HCT116 (cell line): ENCODE data around the gene GLRB. TPM values are rescaled to one million over a fixed set of nuclear protein-coding genes. Genes with fewer than 3 reads are reported as not detected.

Source experiments
- ATAC-seq: fragments of 200-7000 bp; cut with Tn5 transposase; 2 replicates; pipeline ENCODE4 v1.9.1; 2020; ENCODE audit warnings: mild to moderate bottlenecking, moderate library complexity
- BruUV-seq: library from RNA; stranded (reverse); fragments of 400-500 nt; replicated peaks from 2 replicates; lab custom pipeline; 2021; lab: Mats Ljungman, UMichigan
- CTCF ChIA-PET: fragments of 300-600 bp; sonication (Branson Sonifier 250); formaldehyde crosslinking; loops from one replicate; lab custom pipeline; 2021; ENCODE audit warnings: antibody characterized with exemption; lab: Charles Lee
- POLR2A ChIA-PET: fragments of 300-600, 350-600 bp; sonication (Branson Sonifier 250); formaldehyde crosslinking; loops from one replicate; lab custom pipeline; 2021; ENCODE audit warnings: antibody characterized with exemption; lab: Charles Lee
- RAD21 ChIA-PET, 2 experiments: fragments of 300-600 bp; sonication (Branson Sonifier 250); formaldehyde crosslinking; loops; one replicate each; lab custom pipeline; 2023; ENCODE audit warnings: low total read pairs in 2 of 2; ENCODE audit not compliant: uncharacterized antibody in 2 of 2, unreplicated experiment in 2 of 2, low non-redundant PET in 1 of 2; lab: Charles Lee
- DNase-seq: peaks from one replicate; pipeline ENCODE4 v3.0.0-alpha.2; 2010; ENCODE audit warnings: low read depth, low spot score
- H2AFZ ChIP-seq: fragments of 200-600 bp; shearing (Covaris generic), sonication (generic); 2 replicates; pipeline ENCODE4 v1.6.1; 2017; ENCODE audit warnings: low read depth, mixed run types, mixed read lengths, antibody characterized with exemption, low read length; ENCODE audit not compliant: poor library complexity, severe bottlenecking
- H3K27ac ChIP-seq: 2 replicates; pipeline ENCODE4 v1.5.1; 2012; ENCODE audit warnings: low read depth, low read length
- H3K27me3 ChIP-seq: fragments of 200-600 bp; sonication (generic); 2 replicates; pipeline ENCODE4 v1.6.1; 2016; ENCODE audit warnings: mixed run types, low read length, mixed read lengths; ENCODE audit not compliant: insufficient read depth
- H3K36me3 ChIP-seq, 2 experiments: fragments of 200-500 bp in 1 of 2; fragments of 200-600 bp in 1 of 2; sonication (Bioruptor generic) in 1 of 2; sonication (generic) in 1 of 2; 2 replicates each; pipeline versions ENCODE4 v1.5.1 to v1.6.1; 2014 to 2016; ENCODE audit warnings: low read length in 2 of 2, inconsistent platforms in 1 of 2, mixed read lengths in 1 of 2, mixed run types in 1 of 2; ENCODE audit not compliant: insufficient read depth in 2 of 2, control insufficient read depth in 1 of 2
- H3K4me1 ChIP-seq, 2 experiments: fragments of 200-600 bp in 1 of 2; sonication (generic) in 1 of 2; 2 replicates each; pipeline versions ENCODE4 v1.5.1 to v1.6.1; 2012 to 2017; ENCODE audit warnings: low read length in 2 of 2, inconsistent platforms in 1 of 2, mild to moderate bottlenecking in 1 of 2, mixed read lengths in 1 of 2, mixed run types in 1 of 2, moderate library complexity in 1 of 2; ENCODE audit not compliant: insufficient read depth in 2 of 2, control insufficient read depth in 1 of 2
- H3K4me2 ChIP-seq: fragments of 200-600 bp; sonication (generic); 2 replicates; pipeline ENCODE4 v1.6.1; 2017; ENCODE audit warnings: mixed run types, low read length, mixed read lengths
- H3K4me3 ChIP-seq, 2 experiments: fragments of 200-600 bp in 1 of 2; sonication (generic) in 1 of 2; replicated peaks in 1 of 2; 2 replicates each; pipeline ENCODE4 v1.5.1; 2011 to 2016; ENCODE audit warnings: low read length in 2 of 2, control low read depth in 1 of 2, low read depth in 1 of 2, mild to moderate bottlenecking in 1 of 2, mixed read lengths in 1 of 2, mixed run types in 1 of 2
- H3K79me2 ChIP-seq: fragments of 200-600 bp; sonication (generic); 2 replicates; pipeline ENCODE4 v1.6.1; 2017; ENCODE audit warnings: mild to moderate bottlenecking, mixed run types, low read length, moderate library complexity, mixed read lengths; ENCODE audit not compliant: insufficient read depth
- H3K9ac ChIP-seq: fragments of 200-600 bp; sonication (generic); 2 replicates; pipeline ENCODE4 v1.6.1; 2016; ENCODE audit warnings: low read length, mixed read lengths
- H3K9me2 ChIP-seq: fragments of 200-600 bp; sonication (generic), shearing (Covaris generic); 2 replicates; pipeline ENCODE4 v1.6.1; 2017; ENCODE audit warnings: mixed run types, mild to moderate bottlenecking, moderate library complexity; ENCODE audit not compliant: insufficient read depth
- H3K9me3 ChIP-seq, 2 experiments: fragments of 200-500 bp in 1 of 2; fragments of 200-600 bp in 1 of 2; sonication (Bioruptor generic) in 1 of 2; sonication (generic) in 1 of 2; 2 replicates each; pipeline ENCODE4 v1.6.1; 2014 to 2017; ENCODE audit warnings: low read length in 2 of 2, mixed read lengths in 2 of 2, inconsistent platforms in 1 of 2, low read depth in 1 of 2, mild to moderate bottlenecking in 1 of 2, mixed run types in 1 of 2, moderate library complexity in 1 of 2; ENCODE audit not compliant: control insufficient read depth in 1 of 2, insufficient read depth in 1 of 2
- H4K20me1 ChIP-seq: fragments of 200-600 bp; sonication (generic), shearing (Covaris generic); 2 replicates; pipeline ENCODE4 v1.6.1; 2017; ENCODE audit warnings: mixed run types, mild to moderate bottlenecking, moderate library complexity; ENCODE audit not compliant: insufficient read depth
- ELF1 ChIP-seq: IDR thresholded peaks from 2 replicates; pipeline ENCODE4 v1.6.1; 2012; ENCODE audit warnings: low read depth, borderline replicate concordance
- FOSL1 ChIP-seq: IDR thresholded peaks from 2 replicates; pipeline ENCODE4 v1.6.1; 2012; ENCODE audit warnings: low read depth
- MAX ChIP-seq: IDR thresholded peaks from 2 replicates; pipeline ENCODE4 v1.6.1; 2012
- POLR2A ChIP-seq: IDR thresholded peaks from 2 replicates; pipeline ENCODE4 v1.7.0; 2011; ENCODE audit warnings: borderline replicate concordance; ENCODE audit not compliant: insufficient read depth, insufficient read length; ENCODE audit errors: extremely low read depth
- SIN3A ChIP-seq: IDR thresholded peaks from 2 replicates; pipeline ENCODE4 v1.6.1; 2012; ENCODE audit warnings: low read depth
- SP1 ChIP-seq: IDR thresholded peaks from 2 replicates; pipeline ENCODE4 v1.6.1; 2012; ENCODE audit warnings: low read depth
- TCF7L2 ChIP-seq: IDR thresholded peaks from 2 replicates; pipeline ENCODE4 v1.7.0; 2011; ENCODE audit warnings: borderline replicate concordance, inconsistent platforms; ENCODE audit not compliant: insufficient read depth, insufficient read length; ENCODE audit errors: extremely low read depth
- ZBTB33 ChIP-seq: IDR thresholded peaks from 2 replicates; pipeline ENCODE4 v1.6.1; 2011; ENCODE audit warnings: mild to moderate bottlenecking, low read length, moderate library complexity; ENCODE audit not compliant: insufficient replicate concordance; ENCODE audit errors: extremely low read depth
- ZFX ChIP-seq: fragments of 450-650 bp; IDR thresholded peaks from 2 replicates; pipeline ENCODE4 v1.6.1; 2017
- ZNF274 ChIP-seq: fragments of 200-500 bp; sonication (Bioruptor generic); IDR thresholded peaks from 2 replicates; pipeline ENCODE4 v1.6.1; 2014; ENCODE audit warnings: mild to moderate bottlenecking, low read depth, low read length, inconsistent platforms
- intact Hi-C: fragments of 100-400 bp; cut with micrococcal nuclease; formaldehyde crosslinking; loops from 2 replicates; pipeline ENCODE4 v1.10.0; 2022
- total RNA-seq: library from RNA; stranded (reverse); gene quantifications from one replicate; pipeline ENCODE4 v1.2.1, GENCODE V29; 2021; ENCODE audit not compliant: unreplicated experiment

The GLRB gene
- total RNA-seq, 1 experiment from 2014 or later: not detected

DNA sequence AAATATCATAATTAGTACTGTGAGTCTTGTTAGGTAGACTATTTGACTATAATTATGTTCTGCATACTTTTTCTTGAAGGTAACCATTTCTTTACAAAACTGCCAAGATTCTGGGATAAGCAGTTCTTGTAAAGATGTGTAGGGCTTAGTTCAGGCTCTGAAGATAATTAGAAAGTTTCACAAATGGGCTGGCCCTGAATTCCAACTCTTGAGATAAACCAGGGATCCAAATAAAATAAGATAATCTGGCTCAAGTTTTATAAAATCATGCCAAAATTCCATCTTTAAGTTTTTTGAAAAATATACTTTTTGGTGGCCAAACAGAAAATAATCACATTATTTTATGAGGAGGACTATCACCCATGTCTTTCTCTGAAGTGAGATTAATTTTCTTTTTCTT is 35.5 kb upstream of the GLRB start:
- H3K9me2 ChIP-seq: no peaks in the 10 kb centered on the region
- RAD21 ChIA-PET: no interaction called here
- no peaks in the 10 kb centered on the region for H3K79me2 ChIP-seq
- no peak for TF ChIP-seq MAX
- no peak for TF ChIP-seq SIN3A
- TF ChIP-seq TCF7L2: no peak
- no peak for TF ChIP-seq ELF1
- no peak for TF ChIP-seq FOSL1
- no peak for TF ChIP-seq ZFX
- TF ChIP-seq POLR2A: no peak
- TF ChIP-seq ZNF274: no peak
- no peak for TF ChIP-seq ZBTB33
- no peak for TF ChIP-seq SP1
- BruUV-seq: no TSS peak
- no peak overlapping the region for H3K4me3 ChIP-seq
- H2AFZ ChIP-seq: peak overlapping the region; percentile 13
- no peak for DNase-seq
- ATAC-seq: no peak
- no peaks in the 10 kb centered on the region for H3K4me1 ChIP-seq
- intact Hi-C loops: no loop called here
- H3K9me3 ChIP-seq: no peaks in the 10 kb centered on the region
- CTCF ChIA-PET: no interaction called here
- no peak overlapping the region for H3K4me2 ChIP-seq
- H4K20me1 ChIP-seq: no peaks in the 10 kb centered on the region
- no peak overlapping the region for H3K9ac ChIP-seq
- H3K36me3 ChIP-seq: no peaks in the 10 kb centered on the region
- H3K27ac ChIP-seq: no peak overlapping the region
- H3K27me3 ChIP-seq: no peaks in the 10 kb centered on the region
- POLR2A ChIA-PET: no interaction called here
